CD4-positive, CD25-positive, alpha-beta regulatory T cell (primary cell): ENCODE data around the gene PSKH1. TPM values are rescaled to one million over a fixed set of nuclear protein-coding genes. Genes with fewer than 3 reads are reported as not detected.
"Not testable (repeated sequence)": the region's sequence is repeated elsewhere in the genome, so short reads cannot be mapped to it uniquely, and the experiment has no call there.

Experiments
- ATAC-seq, 2 donors: fragments of 150-1000 bp; cut with Tn5 transposase; one replicate each; pipeline ENCODE4 v1.10.0; 2021; ENCODE audit warnings: low read depth in 2 of 2, moderate number of reproducible peaks in 2 of 2, moderate library complexity in 1 of 2
- DNase-seq, 3 donors: peaks; one replicate each; pipeline versions ENCODE4 v3.0.0 to v3.0.0-alpha.2; 2012 to 2022; ENCODE audit warnings: mixed read lengths in 1 of 3
- H3K27ac ChIP-seq: one replicate; pipeline ENCODE4 v1.7.0; 2013; ENCODE audit warnings: mild to moderate bottlenecking, low read length; ENCODE audit not compliant: insufficient read depth, poor library complexity, severe bottlenecking
- H3K27me3 ChIP-seq: one replicate; pipeline ENCODE4 v1.7.0; 2013; ENCODE audit warnings: low read length; ENCODE audit not compliant: control insufficient read depth, insufficient read depth
- H3K36me3 ChIP-seq: one replicate; pipeline ENCODE4 v1.7.0; 2013; ENCODE audit warnings: mild to moderate bottlenecking, low read length, moderate library complexity; ENCODE audit not compliant: control insufficient read depth, insufficient read depth
- H3K4me1 ChIP-seq: 2 replicates; pipeline ENCODE4 v1.7.0; 2013; ENCODE audit warnings: mild to moderate bottlenecking, low read length; ENCODE audit not compliant: insufficient read depth, control insufficient read depth, poor library complexity, severe bottlenecking
- H3K4me3 ChIP-seq: one replicate; pipeline ENCODE4 v1.7.0; 2013; ENCODE audit warnings: low read depth, mild to moderate bottlenecking, low read length, moderate library complexity
- H3K9me3 ChIP-seq, 2 experiments: 1 replicate in 1 of 2; 2 replicates in 1 of 2; pipeline ENCODE4 v1.7.0; 2013; ENCODE audit warnings: low read length in 2 of 2, mild to moderate bottlenecking in 1 of 2, moderate library complexity in 1 of 2; ENCODE audit not compliant: control insufficient read depth in 2 of 2
- H3K27ac Mint-ChIP-seq, 3 donors: one replicate each; pipeline ENCODE4 v1.8.0; 2020 to 2022; ENCODE audit warnings: mild to moderate bottlenecking in 3 of 3, mixed read lengths in 3 of 3, moderate library complexity in 2 of 3
- H3K27me3 Mint-ChIP-seq: one replicate; pipeline ENCODE4 v1.8.0; 2022; ENCODE audit warnings: mild to moderate bottlenecking, mixed read lengths
- H3K36me3 Mint-ChIP-seq: one replicate; pipeline ENCODE4 v1.8.0; 2020; ENCODE audit warnings: mixed read lengths
- H3K4me1 Mint-ChIP-seq, 4 donors: one replicate each; pipeline ENCODE4 v1.8.0; 2020 to 2022; ENCODE audit warnings: mixed read lengths in 4 of 4, mild to moderate bottlenecking in 1 of 4
- H3K4me3 Mint-ChIP-seq, 4 donors: one replicate each; pipeline ENCODE4 v1.8.0; 2020 to 2022; ENCODE audit warnings: mild to moderate bottlenecking in 4 of 4, mixed read lengths in 4 of 4, moderate library complexity in 3 of 4
- H3K9me3 Mint-ChIP-seq, 7 donors: one replicate each; pipeline ENCODE4 v1.8.0; 2020 to 2022; ENCODE audit warnings: mixed read lengths in 7 of 7, mild to moderate bottlenecking in 3 of 7, moderate library complexity in 2 of 7
- polyA plus RNA-seq, 4 donors: library from polyadenylated mRNA; unstranded; fragments of 300-500 nt; fragmentation: Illumina TruSeq; gene quantifications; one replicate each; pipeline ENCODE4 v1.2.3, GENCODE V29; 2021
- total RNA-seq: library from RNA; stranded (reverse); gene quantifications from one replicate; pipeline ENCODE4 v1.2.3, GENCODE V29; 2022

The PSKH1 gene
- total and polyA plus RNA-seq, 5 donors from 2014 or later = 14.3 to 25.3 (median 22.8) TPM

GRCh38 chr16:67935101-67935401, 42.0 kb downstream of the PSKH1 start:
- Mint-ChIP-seq H3K36me3 (peaks cover 7% of the 10 kb centered on the region), H3K4me1 (peaks cover 0 to 47% (median 23%) of the 10 kb centered on the region in 4 donors), H3K4me3 (peak overlapping the region; percentile 65 to 100 (median 99)), H3K27me3 (no peaks in the 10 kb centered on the region), H3K27ac (peak overlapping the region; percentile 93 to 99 (median 99)), H3K9me3 (no peaks in the 10 kb centered on the region)
- no peaks in the 10 kb centered on the region for H3K27me3 ChIP-seq
- peaks cover 29% of the 10 kb centered on the region for H3K4me1 ChIP-seq
- DNase-seq = no peak
- peaks cover 29% of the 10 kb centered on the region for H3K36me3 ChIP-seq
- peak overlapping the region; percentile 88 for H3K27ac ChIP-seq
- no peak overlapping the region for H3K4me3 ChIP-seq
- no peak for ATAC-seq
- H3K9me3 ChIP-seq = no peaks in the 10 kb centered on the region

DNA sequence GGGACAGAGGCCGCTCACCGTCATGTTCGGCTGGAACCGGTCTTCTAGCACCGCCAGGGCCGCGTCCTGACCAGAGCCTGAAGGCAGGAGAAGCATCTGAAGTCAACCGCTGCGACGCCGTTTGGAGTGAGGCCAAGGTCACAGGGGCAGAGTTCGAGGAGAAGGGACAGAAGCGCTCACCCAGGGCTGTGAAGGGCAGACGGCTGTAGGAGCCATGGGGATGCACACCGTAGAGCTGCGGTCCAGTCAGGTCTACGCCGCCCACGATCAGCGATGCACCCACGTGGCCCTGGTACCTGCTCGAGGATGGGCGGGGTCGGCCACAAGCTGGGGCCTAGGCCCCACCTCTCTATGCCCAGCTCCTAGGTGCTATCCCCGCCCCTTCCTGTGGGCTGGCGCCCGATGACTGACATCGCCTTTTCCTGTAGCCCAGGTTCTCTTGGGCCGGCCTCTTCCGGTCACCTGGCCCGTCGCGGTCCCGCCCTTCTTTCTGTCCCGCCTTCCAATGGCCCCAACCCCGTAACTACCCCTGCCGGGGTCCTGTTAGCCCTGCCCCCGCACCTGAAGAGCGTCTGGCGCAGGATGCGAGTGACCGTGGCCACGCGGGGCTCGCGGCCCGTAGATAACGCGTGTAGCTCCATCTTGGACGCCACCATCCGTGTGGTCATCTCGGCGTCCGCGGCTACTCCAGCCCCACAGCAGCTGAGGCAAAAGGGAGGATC, 42.5 kb downstream of the PSKH1 start:
- ATAC-seq = peak; percentile 91 to 93
- H3K4me1 Mint-ChIP-seq = peaks cover 0 to 52% (median 27%) of the 10 kb centered on the region in 4 donors
- Histone ChIP-seq H3K4me3 (peak overlapping the region; percentile 69), H3K27ac (peak overlapping the region; percentile 88), H3K9me3 (no peaks in the 10 kb centered on the region), H3K4me1 (peaks cover 32% of the 10 kb centered on the region), H3K27me3 (no peaks in the 10 kb centered on the region), H3K36me3 (peaks cover 29% of the 10 kb centered on the region)
- peaks cover 7% of the 10 kb centered on the region for H3K36me3 Mint-ChIP-seq
- H3K9me3 Mint-ChIP-seq = no peaks in the 10 kb centered on the region
- no peaks in the 10 kb centered on the region for H3K27me3 Mint-ChIP-seq
- H3K27ac Mint-ChIP-seq = peak overlapping the region; percentile 99
- H3K4me3 Mint-ChIP-seq = peak overlapping the region; percentile 98 to 100 (median 100)
- DNase-seq = peak; percentile 94 to 99 (median 95)

DNA sequence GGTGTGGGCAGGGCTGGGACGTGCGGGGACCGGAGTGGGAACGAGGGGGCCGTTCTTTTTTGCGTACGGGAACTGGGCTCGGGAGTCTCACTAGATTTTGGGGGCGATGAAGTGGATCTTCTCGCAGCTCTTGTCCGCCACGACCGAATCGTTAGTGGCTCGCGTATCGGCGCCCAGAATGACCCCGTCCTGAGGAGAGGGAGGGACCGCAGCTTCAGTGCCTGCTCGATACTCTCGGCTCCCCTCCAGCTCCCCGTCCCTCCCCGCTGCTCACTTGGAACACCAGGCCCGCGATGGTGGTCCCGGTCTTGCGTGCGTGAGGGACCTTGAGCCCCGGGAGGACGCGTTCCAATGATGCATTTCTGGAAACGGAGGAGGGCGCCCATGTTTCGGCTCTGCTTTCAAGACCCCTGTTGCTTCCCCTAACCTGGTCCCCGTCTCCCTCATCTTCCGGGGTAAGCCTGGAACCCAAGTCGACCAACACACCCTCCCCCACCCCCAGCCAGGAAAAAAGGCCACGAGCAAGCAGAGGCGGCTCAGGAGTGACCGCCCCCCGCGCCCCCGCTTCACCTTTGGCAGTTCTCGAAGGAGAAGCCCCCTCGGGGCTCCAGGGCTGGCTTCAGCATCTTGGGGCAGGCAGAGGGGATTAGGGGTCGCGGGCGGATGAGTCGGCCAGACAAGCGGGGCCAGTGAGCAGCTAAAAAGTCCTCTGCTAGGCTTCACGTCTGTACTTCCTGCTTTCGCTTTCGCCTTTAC, 43.2 kb downstream of the PSKH1 start, which contains the start of gene PSMB10:
PSMB10 (minus strand) TSS at position 727 of the 756 bp plus-strand sequence; CDS start at position 626, 101 bp downstream.
- H3K4me3 ChIP-seq = peak within 1 kb of the TSS; percentile 69
- H3K9me3 Mint-ChIP-seq = no peaks in the 10 kb centered on the region
- no peaks in the 10 kb centered on the region for H3K9me3 ChIP-seq
- no peaks in the 10 kb centered on the region for H3K27me3 Mint-ChIP-seq
- peak within 1 kb of the TSS; percentile 99 for H3K27ac Mint-ChIP-seq
- peaks cover 29% of the 10 kb centered on the region for H3K36me3 ChIP-seq
- H3K4me1 Mint-ChIP-seq = peaks cover 0 to 54% (median 28%) of the 10 kb centered on the region in 4 donors
- peak within 1 kb of the TSS; percentile 98 to 100 (median 100) for H3K4me3 Mint-ChIP-seq
- no peak for DNase-seq
- H3K27ac ChIP-seq = peak within 1 kb of the TSS; percentile 88
- H3K27me3 ChIP-seq = no peaks in the 10 kb centered on the region
- H3K4me1 ChIP-seq = peaks cover 32% of the 10 kb centered on the region
- ATAC-seq = peak; percentile 1 to 62
- H3K36me3 Mint-ChIP-seq = peaks cover 7% of the 10 kb centered on the region

DNA sequence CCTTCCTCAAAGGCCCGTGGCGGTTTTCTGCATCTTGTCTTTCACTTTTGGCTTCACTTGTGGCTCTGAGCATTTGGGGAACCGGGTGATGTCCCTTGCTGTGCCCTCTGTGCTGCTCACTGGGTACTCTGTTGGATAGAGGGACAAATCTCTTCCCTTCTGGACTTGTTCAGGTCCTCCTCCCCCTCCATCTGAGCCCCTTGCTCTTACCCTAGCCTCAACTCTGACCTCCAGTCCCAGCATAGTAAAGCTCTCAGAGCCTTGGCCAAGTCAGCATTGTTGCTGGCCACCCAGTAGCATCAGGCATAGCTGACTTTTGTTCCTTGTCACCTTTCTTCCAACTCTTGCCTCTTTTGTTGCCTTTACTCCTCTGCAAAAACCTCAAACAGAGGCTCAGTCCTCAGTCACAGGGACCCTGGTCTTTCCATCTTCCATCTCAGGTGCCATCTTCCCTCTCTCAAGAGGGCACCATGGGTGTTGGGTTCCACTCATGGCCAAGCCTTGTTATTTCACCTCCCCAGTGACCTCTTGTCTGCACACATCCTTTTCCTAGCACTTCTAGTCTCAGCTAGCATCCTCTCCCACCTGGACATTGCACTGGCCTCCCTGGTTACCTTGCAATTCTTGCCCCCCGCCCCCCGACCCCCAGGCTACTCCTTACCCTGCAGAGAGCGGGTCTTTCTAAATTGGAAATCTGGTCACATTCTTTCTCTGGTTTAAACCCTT, 44.0 kb downstream of the PSKH1 start:
- Mint-ChIP-seq H3K9me3 (no peaks in the 10 kb centered on the region), H3K4me3 (peak overlapping the region; percentile 98 to 100 (median 100)), H3K27ac (peak overlapping the region; percentile 99), H3K36me3 (peaks cover 7% of the 10 kb centered on the region), H3K27me3 (no peaks in the 10 kb centered on the region), H3K4me1 (peaks cover 0 to 61% (median 29%) of the 10 kb centered on the region in 4 donors)
- Histone ChIP-seq H3K4me1 (peaks cover 37% of the 10 kb centered on the region), H3K4me3 (peak overlapping the region; percentile 69), H3K36me3 (peaks cover 26% of the 10 kb centered on the region), H3K27me3 (no peaks in the 10 kb centered on the region), H3K27ac (peak overlapping the region; percentile 88), H3K9me3 (no peaks in the 10 kb centered on the region)
- ATAC-seq (peak in 1 of 2 donors; percentile 57), DNase-seq (peak; percentile 67 to 95 (median 85))

DNA sequence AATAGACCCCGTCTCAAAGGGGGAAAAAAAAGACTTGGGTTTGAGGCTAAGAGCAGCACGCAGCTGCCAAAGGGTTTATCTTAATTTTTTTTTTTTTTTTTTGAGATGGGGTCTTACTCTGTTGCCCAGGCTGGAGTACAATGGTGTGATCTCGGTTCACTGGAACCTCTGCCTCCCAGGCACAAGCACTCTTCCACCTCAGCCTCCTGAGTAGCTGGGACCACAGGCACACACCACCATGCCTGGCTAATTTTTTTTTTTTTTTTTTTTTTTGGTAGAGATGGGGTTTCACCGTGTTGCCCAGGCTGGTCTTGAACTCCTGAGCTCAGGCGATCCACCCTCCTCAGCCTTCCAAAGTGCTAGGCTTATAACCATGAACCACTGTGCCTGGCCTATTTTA, 44.7 kb downstream of the PSKH1 start:
- peak overlapping the region in 3 of 4 donors; percentile 21 to 100 (median 46) for H3K4me3 Mint-ChIP-seq
- peaks cover 10% of the 10 kb centered on the region for H3K36me3 Mint-ChIP-seq
- not testable (repeated sequence) for H3K9me3 Mint-ChIP-seq, H3K27me3 ChIP-seq, H3K4me3 ChIP-seq, DNase-seq, H3K9me3 ChIP-seq, ATAC-seq, H3K27me3 Mint-ChIP-seq
- H3K27ac Mint-ChIP-seq = peak overlapping the region; percentile 99
- Histone ChIP-seq H3K27ac (peak overlapping the region; percentile 88), H3K4me1 (peaks cover 37% of the 10 kb centered on the region), H3K36me3 (peaks cover 20% of the 10 kb centered on the region)
- peaks cover 0 to 61% (median 31%) of the 10 kb centered on the region in 4 donors for H3K4me1 Mint-ChIP-seq

DNA sequence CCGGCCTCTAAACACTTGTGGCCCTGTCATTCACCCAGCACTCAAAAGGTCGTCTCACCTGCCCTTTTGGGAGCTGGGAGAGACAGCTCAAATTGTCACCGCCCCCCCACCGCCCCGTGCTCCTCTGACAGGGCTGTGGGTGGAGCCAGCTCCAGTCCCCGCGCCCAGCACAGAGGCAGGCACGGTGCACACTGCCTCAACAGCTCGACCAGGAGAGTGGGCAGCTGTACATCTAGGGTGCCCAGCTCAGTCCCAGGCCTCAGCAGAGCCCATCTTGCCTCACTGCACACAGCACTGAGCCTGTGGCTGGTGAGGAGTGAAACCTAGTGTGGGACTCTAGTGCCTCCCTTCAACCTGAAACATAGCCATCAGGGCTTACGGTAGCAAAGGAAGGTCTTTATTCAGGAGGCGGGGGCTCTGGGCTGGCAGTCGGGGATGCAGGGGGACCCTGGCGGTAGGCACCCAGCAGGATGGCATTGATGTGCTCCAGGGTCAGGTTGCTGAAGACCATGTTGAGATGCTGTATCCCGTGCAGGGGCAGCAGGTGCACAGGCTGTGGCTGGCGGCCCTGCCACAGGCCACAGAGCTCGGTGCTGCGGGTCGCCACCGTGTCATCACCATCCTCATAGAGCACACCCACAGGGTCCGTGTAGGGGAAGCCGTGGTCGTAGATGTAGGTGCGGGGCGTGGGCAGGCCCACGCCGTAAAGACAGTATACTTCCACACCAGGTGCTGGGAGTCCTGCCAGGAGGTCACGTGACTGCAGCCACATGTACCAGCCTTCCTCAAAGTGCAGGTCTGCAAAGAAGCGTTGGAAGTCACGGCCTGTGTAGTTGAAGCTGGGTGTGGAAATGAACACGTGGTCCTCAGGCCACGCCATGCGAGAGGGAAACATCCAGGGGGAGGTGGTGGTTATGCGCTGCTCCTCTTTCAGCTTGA, 46.7 kb downstream of the PSKH1 start:
- H3K4me1 ChIP-seq = peaks cover 34% of the 10 kb centered on the region
- H3K36me3 ChIP-seq = peaks cover 7% of the 10 kb centered on the region
- H3K4me3 ChIP-seq = no peak overlapping the region
- no peaks in the 10 kb centered on the region for H3K9me3 Mint-ChIP-seq
- H3K36me3 Mint-ChIP-seq = peaks cover 10% of the 10 kb centered on the region
- H3K27me3 Mint-ChIP-seq = no peaks in the 10 kb centered on the region
- H3K27me3 ChIP-seq = no peaks in the 10 kb centered on the region
- peak overlapping the region; percentile 66 for H3K27ac ChIP-seq
- no peaks in the 10 kb centered on the region for H3K9me3 ChIP-seq
- DNase-seq (peak; percentile 19 to 53 (median 35)), ATAC-seq (no peak)
- peak overlapping the region; percentile 50 to 80 (median 62) for H3K4me3 Mint-ChIP-seq
- H3K27ac Mint-ChIP-seq = peak overlapping the region; percentile 69 to 95 (median 93)
- H3K4me1 Mint-ChIP-seq = peaks cover 0 to 50% (median 25%) of the 10 kb centered on the region in 4 donors
